OCI-LY7 (cell line): ENCODE results near the gene HAAO. TPM values are rescaled to one million over a fixed set of nuclear protein-coding genes. Genes with fewer than 3 reads are reported as not detected.

Experiments
- BruUV-seq: library from RNA; stranded (reverse); fragments of 400-500 nt; replicated peaks from 2 replicates; lab custom pipeline; 2021; lab: Mats Ljungman, UMichigan
- CTCF ChIA-PET: fragments of 300-600 bp; sonication (Branson Sonifier 250); formaldehyde crosslinking; loops from one replicate; lab custom pipeline; 2022; ENCODE audit warnings: antibody characterized with exemption; ENCODE audit not compliant: unreplicated experiment; lab: Charles Lee
- POLR2A ChIA-PET: fragments of 300-600 bp; sonication (Branson Sonifier 250); formaldehyde crosslinking; loops from one replicate; lab custom pipeline; 2022; ENCODE audit warnings: antibody characterized with exemption; lab: Charles Lee
- DNase-seq: peaks from one replicate; pipeline ENCODE4 v3.0.0-alpha.2; 2015; ENCODE audit warnings: low spot score
- H2AFZ ChIP-seq: fragments of 200-600 bp; sonication (generic), shearing (Covaris generic); 2 replicates; pipeline ENCODE4 v1.6.1; 2014; ENCODE audit warnings: mild to moderate bottlenecking, antibody characterized with exemption, low read length, moderate library complexity
- H3K27ac ChIP-seq: fragments of 200-600 bp; sonication (generic); 2 replicates; pipeline ENCODE4 v1.5.1; 2014; ENCODE audit warnings: mixed run types, low read depth, mild to moderate bottlenecking, moderate library complexity, low read length, inconsistent platforms; ENCODE audit not compliant: poor library complexity, severe bottlenecking
- H3K36me3 ChIP-seq: fragments of 200-600 bp; sonication (generic); 2 replicates; pipeline ENCODE4 v1.6.1; 2014; ENCODE audit warnings: mild to moderate bottlenecking, antibody characterized with exemption, low read length, moderate library complexity, mixed read lengths; ENCODE audit not compliant: insufficient read depth
- H3K4me1 ChIP-seq: fragments of 200-600 bp; sonication (generic); 2 replicates; pipeline ENCODE4 v1.5.1; 2014; ENCODE audit warnings: mild to moderate bottlenecking, low read length; ENCODE audit not compliant: insufficient read depth, poor library complexity, severe bottlenecking
- H3K4me2 ChIP-seq: fragments of 200-600 bp; sonication (generic); 2 replicates; pipeline ENCODE4 v1.6.1; 2014; ENCODE audit warnings: mild to moderate bottlenecking, low read length
- H3K4me3 ChIP-seq: fragments of 200-600 bp; sonication (generic); 2 replicates; pipeline ENCODE4 v1.5.1; 2014; ENCODE audit warnings: mild to moderate bottlenecking, low read depth, low read length; ENCODE audit not compliant: poor library complexity, severe bottlenecking
- H3K79me2 ChIP-seq: fragments of 200-600 bp; sonication (generic); 2 replicates; pipeline ENCODE4 v1.6.1; 2016; ENCODE audit warnings: low read depth, mild to moderate bottlenecking, low read length, moderate library complexity, mixed read lengths; ENCODE audit not compliant: insufficient read depth
- H3K9me2 ChIP-seq: fragments of 200-600 bp; sonication (generic); 2 replicates; pipeline ENCODE4 v1.6.1; 2016; ENCODE audit warnings: mild to moderate bottlenecking, low read length, mixed read lengths; ENCODE audit not compliant: insufficient read depth
- H3K9me3 ChIP-seq: fragments of 200-600 bp; sonication (generic); 2 replicates; pipeline ENCODE4 v1.6.1; 2014; ENCODE audit warnings: mild to moderate bottlenecking, mixed run types, low read length, mixed read lengths
- H4K20me1 ChIP-seq: fragments of 200-600 bp; sonication (generic); 2 replicates; pipeline ENCODE4 v1.6.1; 2014; ENCODE audit warnings: mild to moderate bottlenecking, antibody characterized with exemption, low read length, moderate library complexity, mixed read lengths; ENCODE audit not compliant: insufficient read depth
- EZH2phosphoT487 ChIP-seq: fragments of 200-600 bp; sonication (generic); IDR thresholded peaks from 2 replicates; pipeline ENCODE4 v1.6.1; 2018; ENCODE audit warnings: low read depth, borderline replicate concordance, mild to moderate bottlenecking, mixed run types, antibody characterized with exemption, low read length, moderate library complexity, mixed read lengths
- intact Hi-C: fragments of 100-400 bp; cut with micrococcal nuclease; formaldehyde crosslinking; loops from one replicate; pipeline ENCODE4 v1.10.0; 2022; ENCODE audit not compliant: unreplicated experiment
- total RNA-seq, 2 experiments: library from RNA; depleted of rRNA in 1 of 2; stranded (reverse); fragments of >200 nt in 1 of 2; shearing (Covaris generic) in 1 of 2; gene quantifications; 2 replicates each; pipeline ENCODE4 v1.2.3, GENCODE V29; 2014 to 2022
- TF ChIP-seq, protein P1 (sequence below): fragments of 200-600 bp; sonication (generic); conservative IDR thresholded peaks from 2 replicates; pipeline ENCODE4 v1.5.1; 2014; ENCODE audit warnings: mild to moderate bottlenecking, antibody characterized with exemption, low read length, moderate library complexity, mixed read lengths

Gene HAAO
- total RNA-seq, 2 experiments from 2014 or later = not detected

DNA sequence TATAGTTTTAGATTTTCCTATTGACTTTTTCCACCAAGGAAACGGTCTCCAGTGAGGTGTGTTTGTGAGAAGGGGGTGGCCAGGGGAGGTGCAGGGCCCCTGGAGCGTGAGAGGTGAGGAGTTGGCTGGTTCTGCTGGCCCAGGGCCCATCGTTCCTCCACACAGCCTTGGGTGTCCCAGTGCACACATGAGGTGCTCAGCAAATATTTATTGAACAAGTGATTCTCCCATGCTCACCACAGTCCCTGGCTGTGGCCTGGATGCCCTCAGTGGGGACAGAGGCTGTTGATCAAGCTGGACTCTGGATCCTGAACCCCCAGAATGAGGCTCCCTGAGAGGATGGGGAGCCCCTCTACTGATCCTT lies 5.0 kb downstream of the HAAO start:
- no peaks in the 10 kb centered on the region for H3K36me3 ChIP-seq
- no TSS peak for BruUV-seq
- ChIA-PET POLR2A (no interaction called here), CTCF (no interaction called here)
- H3K4me1 ChIP-seq = no peaks in the 10 kb centered on the region
- H3K4me2 ChIP-seq = no peak overlapping the region
- H3K4me3 ChIP-seq = no peak overlapping the region
- H3K79me2 ChIP-seq = no peaks in the 10 kb centered on the region
- TF ChIP-seq EZH2phosphoT487 = no peak
- TF ChIP-seq, protein P1, sequence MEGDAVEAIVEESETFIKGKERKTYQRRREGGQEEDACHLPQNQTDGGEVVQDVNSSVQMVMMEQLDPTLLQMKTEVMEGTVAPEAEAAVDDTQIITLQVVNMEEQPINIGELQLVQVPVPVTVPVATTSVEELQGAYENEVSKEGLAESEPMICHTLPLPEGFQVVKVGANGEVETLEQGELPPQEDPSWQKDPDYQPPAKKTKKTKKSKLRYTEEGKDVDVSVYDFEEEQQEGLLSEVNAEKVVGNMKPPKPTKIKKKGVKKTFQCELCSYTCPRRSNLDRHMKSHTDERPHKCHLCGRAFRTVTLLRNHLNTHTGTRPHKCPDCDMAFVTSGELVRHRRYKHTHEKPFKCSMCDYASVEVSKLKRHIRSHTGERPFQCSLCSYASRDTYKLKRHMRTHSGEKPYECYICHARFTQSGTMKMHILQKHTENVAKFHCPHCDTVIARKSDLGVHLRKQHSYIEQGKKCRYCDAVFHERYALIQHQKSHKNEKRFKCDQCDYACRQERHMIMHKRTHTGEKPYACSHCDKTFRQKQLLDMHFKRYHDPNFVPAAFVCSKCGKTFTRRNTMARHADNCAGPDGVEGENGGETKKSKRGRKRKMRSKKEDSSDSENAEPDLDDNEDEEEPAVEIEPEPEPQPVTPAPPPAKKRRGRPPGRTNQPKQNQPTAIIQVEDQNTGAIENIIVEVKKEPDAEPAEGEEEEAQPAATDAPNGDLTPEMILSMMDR = no peak
- no peak overlapping the region for H2AFZ ChIP-seq
- H3K9me3 ChIP-seq = no peaks in the 10 kb centered on the region
- intact Hi-C loops = no loop called here
- DNase-seq = no peak
- no peak overlapping the region for H3K27ac ChIP-seq
- no peaks in the 10 kb centered on the region for H4K20me1 ChIP-seq
- no peaks in the 10 kb centered on the region for H3K9me2 ChIP-seq

GRCh38 chr2:42786561-42787345 lies 5.6 kb downstream of the HAAO start:
- intact Hi-C loops = no loop called here
- no peaks in the 10 kb centered on the region for H4K20me1 ChIP-seq
- H3K4me1 ChIP-seq = no peaks in the 10 kb centered on the region
- no peak for TF ChIP-seq EZH2phosphoT487
- TF ChIP-seq, protein P1 = no peak
- no peaks in the 10 kb centered on the region for H3K79me2 ChIP-seq
- no peak for DNase-seq
- BruUV-seq = no TSS peak
- no peaks in the 10 kb centered on the region for H3K36me3 ChIP-seq
- no peaks in the 10 kb centered on the region for H3K9me3 ChIP-seq
- H3K4me2 ChIP-seq = no peak overlapping the region
- no peak overlapping the region for H2AFZ ChIP-seq
- H3K9me2 ChIP-seq = no peaks in the 10 kb centered on the region
- CTCF ChIA-PET = no interaction called here
- H3K4me3 ChIP-seq = no peak overlapping the region
- POLR2A ChIA-PET = interaction anchor here (0.6 kb wide), 1 partner anchor 28 kb away, joined by 4 read pairs; no protein-coding TSS in a partner anchor
- H3K27ac ChIP-seq = no peak overlapping the region

GRCh38 chr2:42784204-42784880 lies 8.0 kb downstream of the HAAO start:
- TF ChIP-seq, protein P1 = no peak
- no peak for TF ChIP-seq EZH2phosphoT487
- Histone ChIP-seq H2AFZ (no peak overlapping the region), H3K27ac (no peak overlapping the region), H3K4me1 (no peaks in the 10 kb centered on the region), H3K79me2 (no peaks in the 10 kb centered on the region), H3K4me3 (no peak overlapping the region), H3K36me3 (no peaks in the 10 kb centered on the region), H3K9me2 (no peaks in the 10 kb centered on the region), H3K4me2 (no peak overlapping the region), H4K20me1 (no peaks in the 10 kb centered on the region), H3K9me3 (no peaks in the 10 kb centered on the region)
- DNase-seq = no peak
- intact Hi-C loops = no loop called here
- CTCF ChIA-PET = no interaction called here
- POLR2A ChIA-PET = interaction anchor here (0.6 kb wide), 1 partner anchor 465 kb away, joined by 3 read pairs; no protein-coding TSS in a partner anchor
- no TSS peak for BruUV-seq
